CD4-positive, alpha-beta T cell treated with Interleukin-4 for 4 hours (primary cell): ENCODE data around the gene KCTD6.

Source experiments
- DNase-seq: peaks from one replicate; pipeline ENCODE4 v3.0.0-alpha.2; 2020

KCTD6 gene

DNA sequence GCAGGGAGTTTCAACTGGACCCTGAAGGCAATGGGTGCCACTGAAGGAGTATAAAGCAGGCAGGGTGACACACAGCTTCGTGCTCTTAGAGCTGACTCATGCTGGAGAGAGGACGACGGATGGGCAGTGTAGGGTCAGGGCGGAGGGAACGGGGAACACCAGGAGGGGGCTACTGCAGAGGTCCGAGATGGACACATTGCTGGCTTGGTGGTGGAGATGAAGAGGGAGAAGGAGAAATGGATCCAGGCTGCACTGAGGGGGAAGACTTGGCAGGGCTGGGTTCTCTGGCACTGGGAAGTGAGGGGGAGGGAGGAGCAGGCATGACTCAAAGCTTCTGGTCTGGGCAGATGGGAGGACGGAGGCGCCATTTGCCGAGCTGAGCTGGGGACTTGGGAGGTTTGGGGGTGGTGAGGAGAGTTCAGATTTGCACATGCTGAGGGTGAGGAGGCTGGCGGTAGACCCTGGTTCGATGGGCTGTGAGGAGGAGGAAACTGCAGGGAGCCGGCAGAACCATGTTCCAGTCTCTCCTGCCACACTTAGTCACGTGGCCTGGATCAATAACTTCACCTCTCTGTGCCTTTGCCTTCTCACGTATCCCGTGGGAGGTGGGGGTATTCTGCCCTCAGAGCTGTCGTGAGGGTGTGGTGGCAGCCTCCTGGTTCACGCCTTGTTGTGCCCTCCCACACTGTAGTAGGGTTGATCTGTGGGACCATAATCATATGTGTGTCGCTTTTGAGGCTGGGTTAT is 4.6 kb upstream of the KCTD6 start:
- no peak for DNase-seq

DNA sequence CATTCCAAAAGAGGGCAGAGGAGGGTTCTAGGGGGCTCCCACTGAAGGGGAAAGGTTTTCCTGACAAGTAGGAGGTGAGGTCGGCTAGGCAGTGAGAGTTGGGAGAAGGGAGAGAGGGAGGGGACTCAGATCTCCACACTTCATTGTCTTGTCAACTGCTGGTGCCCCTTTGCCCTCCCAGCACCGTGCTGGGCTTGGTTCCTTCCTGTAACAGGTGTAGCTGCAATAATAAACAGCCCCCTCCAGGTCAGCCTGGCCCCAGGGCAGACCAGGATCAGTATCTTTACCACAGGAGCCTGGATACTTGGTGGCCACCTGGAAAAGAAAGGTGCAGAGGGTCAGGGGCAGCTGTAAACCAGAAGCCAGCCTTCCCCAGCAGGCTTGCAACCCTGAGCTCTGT is 2.9 kb upstream of the KCTD6 start:
- no peak for DNase-seq

DNA sequence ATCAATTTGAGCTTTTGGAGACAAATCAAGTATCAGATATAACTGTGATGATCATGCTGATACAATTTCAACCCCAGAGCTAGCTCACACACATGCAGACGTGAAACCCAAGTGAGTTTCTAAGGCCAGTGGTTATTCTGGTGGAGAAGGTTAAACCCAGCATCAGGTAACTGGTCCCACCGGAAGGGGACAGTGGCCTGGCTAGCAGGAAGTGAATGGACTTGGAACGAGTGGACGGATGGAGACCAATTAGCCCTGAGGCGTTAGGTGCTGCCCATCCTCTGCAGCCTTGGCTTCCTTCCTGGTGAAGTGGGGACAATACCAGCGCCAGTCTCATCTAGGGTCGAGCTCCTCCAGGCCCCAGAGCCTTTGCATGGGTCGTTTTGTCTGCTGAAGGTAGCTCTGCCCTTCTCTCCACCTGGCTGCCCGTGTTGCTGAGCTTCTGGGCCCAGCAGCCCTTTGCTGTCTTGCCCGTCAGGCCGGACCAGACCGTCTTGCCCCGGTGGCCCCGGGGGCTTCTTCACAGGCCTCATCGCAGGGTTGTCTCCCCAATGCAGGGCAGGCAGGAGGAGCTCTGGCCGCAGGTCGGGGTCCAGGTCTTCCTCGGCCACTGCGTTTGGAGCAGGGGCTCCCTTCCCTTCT is 915 bp upstream of the KCTD6 start:
- no peak for DNase-seq

DNA sequence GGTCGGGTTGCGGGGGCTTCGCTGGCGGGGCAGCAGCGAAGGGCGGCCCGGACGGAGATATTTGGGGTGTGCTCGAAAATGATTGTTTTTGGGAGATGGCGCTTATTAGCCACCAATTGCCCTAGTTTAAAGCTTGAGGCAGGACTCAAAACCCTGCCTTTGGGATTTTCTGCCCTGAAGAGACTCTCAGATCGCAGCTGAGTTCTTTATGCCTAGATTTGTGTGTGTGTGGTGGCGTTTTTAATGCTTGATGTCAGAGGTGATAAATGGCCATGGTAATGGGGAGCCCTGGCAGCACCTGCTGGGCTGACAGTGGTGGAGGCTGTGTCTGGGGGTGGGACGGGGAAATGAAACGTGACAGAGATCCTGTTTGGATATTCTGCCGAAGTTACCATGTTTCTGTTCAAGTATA is 604 bp downstream of the KCTD6 start:
- DNase-seq, result no peak

DNA sequence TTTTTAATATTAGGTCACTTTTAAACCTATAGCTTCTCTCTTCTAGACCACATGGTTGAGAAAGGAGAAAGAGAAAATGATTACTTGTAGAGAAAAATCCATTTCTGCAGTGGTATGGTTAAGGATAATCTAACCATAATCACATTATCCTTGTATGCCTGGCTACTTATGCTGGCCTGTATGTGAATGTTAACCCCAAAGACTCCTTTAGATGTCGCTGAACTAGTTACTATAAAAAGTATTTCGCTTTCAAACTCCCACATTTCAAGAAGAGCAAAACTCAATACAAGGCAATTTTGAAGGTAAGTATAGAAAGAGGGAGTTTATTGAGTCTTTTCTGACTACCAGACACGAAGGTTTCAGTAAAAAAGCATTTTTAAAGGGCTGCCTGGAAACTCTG is 2.2 kb downstream of the KCTD6 start:
- no peak for DNase-seq

DNA sequence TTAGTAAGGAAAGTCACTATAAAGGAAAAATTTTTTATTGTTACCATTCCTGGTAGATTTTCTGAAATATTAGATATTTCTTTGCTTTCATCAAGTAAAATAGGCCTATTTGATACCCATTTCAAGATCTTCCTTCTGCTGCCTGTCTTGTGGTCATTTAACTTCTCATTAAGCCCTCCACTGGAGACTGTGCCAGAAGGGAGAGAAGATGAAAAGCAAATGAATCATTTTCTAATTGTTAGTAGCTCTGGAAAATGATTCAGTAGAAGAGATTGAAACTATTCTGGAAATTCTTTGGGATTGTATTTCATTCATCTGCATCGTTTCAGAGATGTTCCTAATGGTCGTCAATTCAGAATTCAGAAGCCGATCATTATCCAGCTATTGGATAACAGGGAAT is 3.2 kb downstream of the KCTD6 start:
- DNase-seq, result no peak

DNA sequence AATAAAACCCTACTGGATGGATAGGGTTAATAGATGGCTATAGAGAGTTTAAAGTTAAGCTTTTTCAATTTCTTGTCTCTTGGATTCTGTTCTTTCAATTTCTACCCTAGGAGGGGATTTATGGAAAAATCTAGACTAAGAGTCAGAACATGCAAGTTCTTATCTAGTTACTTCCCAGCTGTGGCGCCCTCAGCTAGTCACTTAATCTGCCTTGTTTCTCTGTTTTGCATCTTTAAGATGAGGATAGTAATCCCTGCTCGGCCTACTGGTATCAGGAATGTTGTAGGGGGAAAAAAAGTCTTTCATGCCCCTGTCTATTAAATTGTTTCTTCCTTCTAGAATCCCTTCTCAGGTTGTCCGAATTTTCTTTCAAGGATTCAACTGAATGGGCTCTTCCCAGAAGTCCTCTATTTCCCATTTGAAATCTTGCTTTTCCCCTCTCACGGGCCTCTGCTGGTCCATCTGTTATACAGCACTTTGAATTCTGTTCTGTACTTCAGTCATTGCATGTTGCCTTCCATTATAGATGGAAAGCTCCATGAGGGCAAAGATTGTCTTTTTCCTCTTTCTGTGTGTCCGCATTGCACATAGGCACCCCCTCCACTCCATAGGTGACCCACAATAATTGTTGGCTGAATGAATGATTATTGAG is 4.4 kb downstream of the KCTD6 start:
- DNase-seq, result no peak

DNA sequence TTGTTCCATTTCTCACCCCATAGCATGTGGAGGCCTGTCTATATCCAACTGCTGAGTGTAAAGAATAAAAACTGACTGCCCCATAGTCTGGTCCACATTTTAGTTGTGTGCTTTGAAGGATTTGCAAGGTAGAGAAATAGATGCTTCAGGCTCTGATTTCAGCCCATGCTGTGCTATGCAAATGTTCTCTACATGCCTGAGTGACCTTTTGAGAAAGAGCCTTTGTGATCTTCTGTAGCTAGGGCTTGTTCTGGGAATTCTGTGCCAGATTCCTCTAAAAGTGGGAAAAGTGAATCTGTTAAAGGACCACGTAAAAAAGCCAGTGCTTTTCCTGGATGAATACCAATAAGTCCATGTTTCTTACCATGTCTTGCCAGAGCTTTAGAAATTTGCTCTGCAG is 5.2 kb downstream of the KCTD6 start:
- DNase-seq, result no peak

DNA sequence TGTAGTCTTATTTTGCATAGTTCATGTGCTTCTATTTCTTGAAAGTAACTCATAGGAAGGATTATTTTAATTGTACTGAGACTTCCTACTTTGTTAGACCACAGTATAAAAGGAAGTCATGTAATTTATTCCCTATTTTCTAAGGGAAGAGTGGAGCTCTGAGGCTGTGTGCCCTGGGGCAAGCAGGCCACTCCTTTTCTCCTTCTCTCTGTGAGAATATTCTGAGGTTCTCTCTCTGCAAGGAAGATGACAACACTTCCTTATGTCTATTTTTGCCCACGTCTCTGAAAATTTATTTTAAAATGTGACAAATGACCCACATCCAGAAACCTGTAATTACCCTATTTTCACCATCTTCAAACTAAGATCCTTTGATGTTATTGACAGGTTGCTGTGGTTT is 11.0 kb downstream of the KCTD6 start:
- no peak for DNase-seq

DNA sequence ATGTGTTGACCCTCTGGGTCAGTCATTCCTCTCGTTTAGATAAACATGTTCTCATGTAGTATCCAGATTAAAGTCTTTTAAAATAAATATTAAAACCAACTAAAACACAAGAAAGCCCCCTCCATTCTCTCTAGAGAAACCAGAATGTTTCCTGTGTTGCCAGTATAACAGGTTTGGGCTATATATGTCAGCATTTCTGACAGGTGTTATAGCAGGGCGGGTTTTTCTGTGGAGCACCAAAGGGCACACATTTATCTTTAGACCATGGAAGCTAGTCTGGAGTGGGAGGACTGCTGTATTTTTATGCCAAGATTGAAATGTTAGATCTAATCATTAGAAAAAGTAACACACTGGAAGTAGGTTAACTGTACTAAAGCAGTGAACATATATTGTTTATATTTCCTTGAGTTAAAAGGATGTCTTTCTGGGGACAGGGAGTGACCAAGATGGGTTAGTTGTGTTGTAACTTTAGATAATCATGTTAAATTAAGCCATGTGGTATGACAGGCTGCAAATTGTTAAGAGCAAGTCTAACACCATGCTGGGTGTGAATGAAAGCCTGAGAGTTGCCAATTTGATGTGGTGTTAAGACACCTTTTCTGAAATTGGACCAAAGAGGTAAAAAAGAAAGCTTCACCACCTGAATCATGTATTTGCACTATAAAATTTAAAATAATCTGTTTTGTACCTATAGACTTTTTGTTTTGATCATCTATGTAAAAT is 15.6 kb downstream of the KCTD6 start:
- DNase-seq, result no peak

DNA sequence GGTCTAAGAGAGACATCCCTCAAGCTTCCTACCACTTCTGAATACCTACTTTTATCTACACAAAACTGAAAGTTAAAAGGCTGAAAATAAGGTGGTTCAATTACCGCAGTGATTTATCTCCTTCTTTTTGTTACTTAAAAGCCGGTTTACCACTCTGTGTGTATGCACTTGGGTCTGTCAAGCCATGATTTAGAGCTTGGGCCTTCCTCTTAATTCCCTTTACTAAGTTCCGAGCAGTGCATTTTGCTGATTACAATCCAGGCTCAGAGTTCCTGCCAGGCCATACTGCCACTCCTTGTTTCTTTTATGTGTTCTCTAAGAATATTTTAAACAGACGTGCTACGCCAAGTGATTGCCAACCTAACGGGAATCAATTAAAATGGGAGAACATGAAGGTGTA is 16.5 kb downstream of the KCTD6 start:
- DNase-seq, result no peak

DNA sequence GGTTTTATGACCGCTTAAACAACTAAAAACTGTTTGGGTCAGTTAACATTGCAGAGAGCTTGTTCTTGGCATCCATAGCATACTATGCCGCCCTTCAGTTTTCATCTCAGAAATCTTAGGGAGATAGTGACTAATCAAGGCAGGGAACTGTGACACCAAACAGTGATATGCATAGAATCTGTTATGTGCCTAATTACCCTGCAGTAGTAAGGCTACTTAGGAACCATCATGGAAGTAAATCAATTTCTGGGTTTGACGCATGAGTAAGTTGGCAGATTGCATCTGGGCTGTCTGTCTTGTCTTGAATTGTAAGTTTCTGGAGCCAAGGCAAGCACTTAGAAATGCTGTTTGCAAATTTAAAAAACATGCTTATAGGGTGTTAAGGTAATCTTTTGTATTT is 22.5 kb downstream of the KCTD6 start:
- DNase-seq, result no peak

DNA sequence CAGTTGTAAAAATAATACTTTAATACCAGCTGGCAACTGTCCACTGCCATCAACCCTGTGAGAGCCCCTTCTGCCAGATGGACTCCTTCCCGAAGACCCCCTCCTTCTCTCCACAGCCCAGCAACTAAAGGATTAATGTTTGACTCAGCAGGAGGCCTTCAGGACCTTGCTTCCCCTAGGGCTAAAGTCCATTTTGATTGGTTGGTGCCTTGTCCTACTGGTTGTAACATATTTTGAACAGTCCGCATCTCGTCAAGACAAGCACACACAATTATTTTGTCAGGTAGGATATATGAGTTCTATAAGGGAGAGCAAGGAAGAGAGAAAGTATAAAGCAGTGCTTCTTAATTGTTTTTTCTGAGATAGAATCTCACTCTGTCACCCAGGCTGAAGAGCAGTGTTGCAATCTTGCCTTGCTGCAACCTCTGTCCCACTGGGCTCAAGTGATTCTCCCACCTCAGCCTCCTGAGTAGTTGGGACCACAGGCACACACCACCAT is 26.4 kb downstream of the KCTD6 start:
- no peak for DNase-seq

DNA sequence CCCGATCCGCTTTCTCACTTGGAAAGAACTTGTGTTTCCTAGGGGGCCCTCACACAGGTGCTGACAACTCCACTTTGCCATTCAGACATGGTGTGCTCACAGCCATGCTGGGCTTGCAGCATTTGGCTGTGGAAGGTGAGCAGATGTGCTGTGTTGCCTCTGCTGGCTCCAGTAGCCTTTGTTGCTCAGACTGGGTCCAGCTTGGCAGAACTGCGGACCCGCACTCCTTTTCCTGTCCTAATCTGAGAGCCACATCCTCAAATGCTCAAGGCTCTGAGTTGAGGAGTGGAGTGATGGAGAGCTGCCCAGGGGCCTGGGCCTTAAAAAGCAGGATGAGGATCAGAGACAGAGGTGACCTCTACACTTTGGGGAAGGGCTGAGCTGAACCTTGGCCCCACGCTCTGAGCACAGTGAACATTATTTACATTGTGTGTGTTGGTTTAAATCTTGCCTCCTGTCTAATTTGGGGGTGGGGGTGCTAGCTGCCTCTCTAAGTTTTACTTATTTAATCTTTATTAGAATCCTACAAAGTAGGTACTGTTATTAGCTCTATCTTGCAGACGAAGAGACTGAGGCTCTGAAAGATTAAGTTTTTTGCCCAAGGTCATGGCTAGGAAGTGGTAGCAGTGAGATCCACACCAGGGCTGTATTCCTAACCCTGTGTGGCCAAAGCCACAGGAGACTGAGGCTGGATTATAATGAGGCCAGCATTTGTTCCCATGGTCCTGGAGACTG is 27.9 kb downstream of the KCTD6 start:
- DNase-seq, result no peak

DNA sequence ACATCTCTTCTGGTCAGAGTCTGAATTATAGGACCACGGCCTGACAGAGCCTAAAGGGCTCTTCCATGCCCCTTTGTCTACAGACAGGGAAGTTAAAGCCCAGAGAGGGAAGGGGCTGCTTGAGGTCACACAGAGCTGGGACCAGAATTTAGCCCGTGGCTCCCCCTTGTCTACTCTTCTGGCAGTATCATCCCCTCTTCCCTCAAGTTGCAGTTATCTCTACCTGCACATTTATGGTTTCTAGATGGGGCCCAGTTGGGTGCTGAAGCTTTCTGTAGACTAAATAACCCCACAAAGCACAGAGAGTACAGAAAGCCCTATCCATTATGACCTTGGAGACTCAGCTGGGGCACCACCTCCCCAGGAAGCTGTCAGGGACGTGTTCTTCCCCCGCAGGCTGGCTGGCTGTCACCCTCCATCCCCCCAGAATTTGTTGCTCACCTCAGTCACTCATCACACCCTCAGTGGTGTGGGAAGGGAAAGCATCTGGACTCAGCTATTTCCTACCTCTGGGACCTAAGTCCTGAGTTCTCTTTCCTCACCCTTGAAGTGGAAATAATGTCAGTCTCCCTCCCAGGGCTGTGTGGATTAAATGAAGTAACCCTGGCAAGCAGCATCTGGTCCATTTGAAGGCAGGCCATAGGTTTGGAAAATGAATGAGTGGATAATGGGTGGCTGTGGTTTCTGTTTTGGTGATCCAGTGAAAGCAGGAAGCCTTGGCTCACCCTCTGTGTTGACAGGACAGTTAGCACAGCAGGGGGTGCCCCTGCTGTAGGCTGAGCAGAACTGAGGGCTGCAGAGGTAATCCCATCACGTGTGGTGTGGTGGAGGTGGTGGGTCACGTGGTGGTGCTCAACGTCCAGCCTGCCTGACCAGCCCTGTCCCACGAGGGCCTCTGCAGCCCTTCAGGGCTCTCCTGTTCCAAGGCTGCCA is 28.8 kb downstream of the KCTD6 start:
- DNase-seq, result no peak

DNA sequence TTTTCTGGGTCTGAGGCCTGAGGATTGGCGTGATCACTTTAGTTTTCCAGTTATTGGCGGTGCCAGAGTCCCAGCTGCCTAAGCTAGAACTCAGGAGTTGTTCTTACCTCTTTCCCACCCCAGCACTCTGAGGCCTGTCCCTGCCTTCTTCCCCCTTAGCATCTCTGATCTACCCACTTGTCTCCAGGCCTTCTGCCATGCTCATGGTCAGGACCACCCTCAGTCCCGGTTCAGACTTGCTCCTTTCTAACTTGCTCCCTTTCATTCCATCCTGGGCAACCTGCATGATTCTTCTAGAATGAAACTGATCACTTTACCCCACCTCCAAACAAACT is 29.4 kb downstream of the KCTD6 start:
- DNase-seq, result no peak

DNA sequence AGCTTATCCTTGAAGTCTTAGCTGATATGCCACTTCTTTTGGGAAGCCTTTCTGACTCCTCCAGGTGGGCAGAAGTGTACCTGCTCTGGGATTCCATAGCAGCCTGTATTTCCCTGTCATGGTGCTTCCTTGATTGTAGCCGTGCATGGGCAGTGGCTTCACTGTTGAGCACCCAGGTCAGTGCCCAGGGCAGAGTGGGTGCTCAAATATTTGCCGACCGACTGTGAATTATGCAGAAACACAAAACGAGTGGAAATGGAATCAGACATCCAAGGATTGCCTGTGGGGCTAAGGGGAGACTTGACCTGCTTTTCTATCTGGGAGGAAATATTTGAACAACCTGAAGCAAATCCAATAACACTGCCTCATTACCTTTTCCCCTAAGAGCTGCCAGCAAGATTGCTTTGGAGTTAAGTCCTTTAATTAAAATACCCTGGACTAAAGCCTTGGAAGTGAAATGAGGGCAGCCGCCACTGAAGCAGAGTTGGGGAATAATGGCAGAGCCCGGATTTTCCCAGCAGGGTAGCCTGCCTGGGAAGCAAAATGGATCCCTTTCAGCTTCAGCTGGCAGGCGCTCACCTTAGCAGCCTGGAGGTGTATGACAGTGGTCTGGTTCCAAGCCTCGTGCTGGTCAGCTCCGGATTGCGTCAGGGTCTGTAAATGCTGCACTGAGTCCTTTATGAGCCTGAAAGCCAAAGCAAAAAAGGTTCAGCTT is 30.2 kb downstream of the KCTD6 start:
- no peak for DNase-seq

DNA sequence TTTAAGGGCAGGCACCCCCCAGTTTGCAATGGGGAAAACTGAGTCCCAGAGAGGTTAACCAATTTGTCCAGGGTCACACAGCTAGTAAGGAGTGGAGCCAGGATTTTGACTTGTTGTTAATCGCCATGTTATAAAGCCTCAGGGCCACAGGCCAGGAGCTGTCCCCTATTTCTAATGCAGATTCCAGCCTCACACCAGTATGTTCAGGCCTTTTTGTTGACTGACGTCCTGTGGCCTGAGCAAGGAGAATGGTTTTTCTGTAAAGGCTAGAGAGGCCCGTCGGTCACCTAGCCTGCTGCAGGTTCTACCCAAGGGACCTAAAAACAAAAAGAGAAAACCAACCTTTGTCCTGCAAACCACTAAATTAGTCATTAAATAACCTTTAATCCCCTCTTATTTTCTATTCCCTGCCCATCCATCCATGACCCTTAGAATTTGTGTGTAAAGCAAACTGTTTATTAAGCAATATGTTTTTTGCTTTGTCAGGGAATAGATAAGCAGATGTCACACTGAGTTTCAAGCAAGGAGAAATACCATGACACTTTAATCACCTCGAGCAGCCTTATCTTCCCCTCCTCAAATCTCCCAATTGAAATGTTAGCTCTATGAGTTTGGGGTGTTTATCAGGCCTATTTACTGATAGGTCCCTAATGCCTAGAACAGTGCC is 31.0 kb downstream of the KCTD6 start:
- DNase-seq, result no peak

DNA sequence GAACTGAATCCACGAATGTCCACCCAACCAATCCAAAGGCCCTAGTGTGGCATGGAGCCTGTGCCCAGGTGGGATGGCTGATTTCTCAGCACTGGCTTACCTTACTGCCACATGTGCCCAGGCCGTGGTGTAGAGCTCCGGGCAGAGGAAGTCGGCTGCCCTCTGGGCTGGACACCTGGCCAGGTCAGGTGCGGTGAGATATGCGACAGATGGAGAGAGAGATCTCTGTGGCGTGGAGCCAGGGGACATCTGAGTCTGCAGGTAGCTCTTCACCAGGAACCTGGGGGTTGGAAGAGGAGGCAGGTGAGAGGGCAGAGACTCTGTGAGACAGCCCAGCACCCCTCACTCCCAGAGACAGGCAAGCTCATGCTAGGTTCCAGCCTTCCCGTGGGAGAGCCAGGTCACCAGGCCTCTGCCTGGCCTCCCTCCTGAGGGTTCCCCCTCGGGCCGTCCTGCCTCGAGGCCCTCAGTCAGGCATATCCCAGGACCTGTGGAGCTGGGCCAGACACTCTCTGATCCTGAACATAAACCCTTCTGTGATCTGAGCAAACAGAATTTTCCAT is 32.5 kb downstream of the KCTD6 start:
- DNase-seq, result no peak

DNA sequence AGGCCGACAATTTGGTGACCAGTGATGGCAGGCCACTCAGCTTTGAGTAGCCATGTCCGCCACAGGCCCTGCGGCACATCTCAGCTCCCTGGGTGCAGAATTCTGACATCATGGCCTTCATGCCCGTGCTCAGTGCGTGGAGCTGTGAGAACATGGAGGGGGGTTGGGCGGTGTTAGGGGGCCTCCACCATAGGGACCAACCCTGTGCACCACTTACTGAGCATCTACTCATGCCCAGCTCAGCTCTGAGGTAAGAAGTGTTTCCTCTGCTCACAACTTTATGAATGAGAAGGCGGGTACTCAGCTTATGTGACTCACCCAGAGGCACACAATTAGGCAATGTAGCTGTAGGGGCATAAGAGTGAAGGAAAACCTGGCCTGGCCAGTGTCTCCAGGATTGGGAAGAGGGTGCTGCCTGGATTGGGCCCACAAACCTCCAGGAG is 34.6 kb downstream of the KCTD6 start:
- no peak for DNase-seq
